Esophagus (tissue), 2 donors: ENCODE data around the gene CDS2. TPM values are rescaled to one million over a fixed set of nuclear protein-coding genes. Genes with fewer than 3 reads are reported as not detected.

Source experiments
- H3K27ac ChIP-seq, 2 donors: one replicate each; pipeline ENCODE4 v1.5.1; 2013; ENCODE audit warnings: low read depth in 2 of 2, mild to moderate bottlenecking in 2 of 2, inconsistent platforms in 1 of 2, low read length in 1 of 2, moderate library complexity in 1 of 2
- H3K27me3 ChIP-seq, 2 donors: one replicate each; pipeline ENCODE4 v1.6.1; 2013; ENCODE audit warnings: low read length in 2 of 2, control low read depth in 1 of 2, mild to moderate bottlenecking in 1 of 2; ENCODE audit not compliant: insufficient read depth in 2 of 2, control insufficient read depth in 1 of 2
- H3K36me3 ChIP-seq, 2 donors: one replicate each; pipeline ENCODE4 v1.6.1; 2013; ENCODE audit warnings: low read length in 1 of 2; ENCODE audit not compliant: control insufficient read depth in 2 of 2, insufficient read depth in 2 of 2
- H3K4me1 ChIP-seq, 2 donors: one replicate each; pipeline ENCODE4 v1.6.1; 2013; ENCODE audit warnings: low read length in 1 of 2; ENCODE audit not compliant: control insufficient read depth in 2 of 2, insufficient read depth in 2 of 2
- H3K4me3 ChIP-seq, 2 donors: one replicate each; pipeline ENCODE4 v1.5.1; 2013; ENCODE audit warnings: low read length in 2 of 2, mild to moderate bottlenecking in 2 of 2, low read depth in 1 of 2, moderate library complexity in 1 of 2
- H3K9me3 ChIP-seq, 2 donors: one replicate each; pipeline ENCODE4 v1.6.1; 2013; ENCODE audit warnings: mild to moderate bottlenecking in 2 of 2, low read depth in 1 of 2, low read length in 1 of 2, moderate library complexity in 1 of 2; ENCODE audit not compliant: control insufficient read depth in 2 of 2, insufficient read depth in 1 of 2
- WGBS, 2 donors: extraction: QIAGEN DNeasy Blood & Tissue Kit; methylation state at CpG; one replicate each; pipeline ENCODE4 v1.1.7; 2013; 5-methylcytosine and 5-hydroxymethylcytosine counted together
- polyA plus RNA-seq, 2 donors: library from polyadenylated mRNA; stranded (reverse); fragments of 200-250 nt; gene quantifications; one replicate each; pipeline ENCODE4 v1.2.3, GENCODE V29; 2013
- donor health status: healthy with polysubstance abuse.
- donor health status: Bipolar disorder and iron deficiency.

CDS2 gene
- polyA plus RNA-seq, 2 donors = 5.1 to 7.3 TPM

- peaks cover 0 to 7% of the 10 kb centered on the region in 2 donors for H3K36me3 ChIP-seq
- 91% methylated on average over 8 of the region's 8 CpGs for WGBS, 2 donors
These were observed 46.2 kb downstream of the CDS2 start for GRCh38 chr20:5172903-5173463.

GRCh38 chr20:5173751-5174150 is 46.9 kb downstream of the CDS2 start:
- H3K27ac ChIP-seq = no peak overlapping the region
- peaks cover 7 to 11% of the 10 kb centered on the region in 2 donors for H3K4me1 ChIP-seq
- H3K4me3 ChIP-seq = no peak overlapping the region
- WGBS, 2 donors = 72 to 78% methylated on average over 4 of the region's 4 CpGs
- H3K27me3 ChIP-seq = no peaks in the 10 kb centered on the region
- H3K36me3 ChIP-seq = peaks cover 0 to 7% of the 10 kb centered on the region in 2 donors
- no peaks in the 10 kb centered on the region for H3K9me3 ChIP-seq

More at GRCh38 chr20:5172903-5173463, 46.2 kb downstream of the CDS2 start:
- Histone ChIP-seq H3K4me1 (peaks cover 11 to 14% of the 10 kb centered on the region in 2 donors), H3K9me3 (no peaks in the 10 kb centered on the region), H3K27ac (peak overlapping the region in 1 of 2 donors; percentile 30), H3K4me3 (no peak overlapping the region), H3K27me3 (no peaks in the 10 kb centered on the region)

GRCh38 chr20:5177071-5177470 is 50.3 kb downstream of the CDS2 start:
- Histone ChIP-seq H3K4me3 (no peak overlapping the region), H3K9me3 (no peaks in the 10 kb centered on the region), H3K36me3 (peaks cover 0 to 6% of the 10 kb centered on the region in 2 donors), H3K4me1 (peaks cover 0 to 4% of the 10 kb centered on the region in 2 donors), H3K27me3 (no peaks in the 10 kb centered on the region), H3K27ac (no peak overlapping the region)
- WGBS, 2 donors = 90% methylated on average over 6 of the region's 6 CpGs

GRCh38 chr20:5178046-5178445 is 51.2 kb downstream of the CDS2 start:
- H3K36me3 ChIP-seq = peaks cover 0 to 9% of the 10 kb centered on the region in 2 donors
- H3K27me3 ChIP-seq = no peaks in the 10 kb centered on the region
- peaks cover 0 to 4% of the 10 kb centered on the region in 2 donors for H3K4me1 ChIP-seq
- H3K9me3 ChIP-seq = no peaks in the 10 kb centered on the region
- WGBS, 2 donors = 85 to 91% methylated on average over 3 of the region's 3 CpGs
- H3K4me3 ChIP-seq = no peak overlapping the region
- H3K27ac ChIP-seq = no peak overlapping the region

- Histone ChIP-seq H3K27me3 (no peaks in the 10 kb centered on the region), H3K9me3 (no peaks in the 10 kb centered on the region), H3K4me3 (no peak overlapping the region), H3K36me3 (peaks cover 0 to 11% of the 10 kb centered on the region in 2 donors), H3K4me1 (no peaks in the 10 kb centered on the region), H3K27ac (no peak overlapping the region)
- 72 to 82% methylated on average over 1 of the region's 1 CpG for WGBS, 2 donors
These were observed 53.6 kb downstream of the CDS2 start for GRCh38 chr20:5180421-5180820.

GRCh38 chr20:5180933-5181332 is 54.1 kb downstream of the CDS2 start:
- Histone ChIP-seq H3K27ac (no peak overlapping the region), H3K4me1 (no peaks in the 10 kb centered on the region), H3K4me3 (no peak overlapping the region), H3K36me3 (peaks cover 2 to 15% of the 10 kb centered on the region in 2 donors), H3K9me3 (no peaks in the 10 kb centered on the region), H3K27me3 (no peaks in the 10 kb centered on the region)
- WGBS, 2 donors = 86 to 88% methylated on average over 3 of the region's 3 CpGs

GRCh38 chr20:5181492-5181891 is 54.7 kb downstream of the CDS2 start:
- Histone ChIP-seq H3K36me3 (peaks cover 5 to 18% of the 10 kb centered on the region in 2 donors), H3K4me3 (no peak overlapping the region), H3K27ac (no peak overlapping the region), H3K27me3 (no peaks in the 10 kb centered on the region), H3K4me1 (no peaks in the 10 kb centered on the region), H3K9me3 (no peaks in the 10 kb centered on the region)
- 87 to 90% methylated on average over 2 of the region's 2 CpGs for WGBS, 2 donors

- Histone ChIP-seq H3K4me1 (no peaks in the 10 kb centered on the region), H3K27ac (no peak overlapping the region), H3K4me3 (no peak overlapping the region), H3K27me3 (no peaks in the 10 kb centered on the region), H3K9me3 (no peaks in the 10 kb centered on the region), H3K36me3 (peaks cover 9 to 22% of the 10 kb centered on the region in 2 donors)
These were observed 55.1 kb downstream of the CDS2 start for GRCh38 chr20:5181958-5182357.

- Histone ChIP-seq H3K4me3 (no peak overlapping the region), H3K27me3 (no peaks in the 10 kb centered on the region), H3K9me3 (no peaks in the 10 kb centered on the region), H3K27ac (no peak overlapping the region), H3K4me1 (no peaks in the 10 kb centered on the region), H3K36me3 (peaks cover 9 to 22% of the 10 kb centered on the region in 2 donors)
- 79 to 91% methylated on average over 2 of the region's 2 CpGs for WGBS, 2 donors
These were observed 55.9 kb downstream of the CDS2 start for GRCh38 chr20:5182615-5183254.
